SH-SY5Y (cell line): ENCODE data around the gene CRAT.

ENCODE experiments used
- GATA2 ChIP-seq: IDR thresholded peaks from 2 replicates; pipeline ENCODE4 v1.6.1; 2011; ENCODE audit warnings: mild to moderate bottlenecking, low read depth, low read length
- GATA3 ChIP-seq: IDR thresholded peaks from 2 replicates; pipeline ENCODE4 v1.6.1; 2011; ENCODE audit warnings: low read depth, mild to moderate bottlenecking, low read length, moderate library complexity

GRCh38 chr9:129068110-129068509 lies 42.5 kb downstream of the CRAT start:
- TF ChIP-seq GATA2 (no peak), GATA3 (no peak)
